H1 (cell line): ENCODE measurements around the gene SULF2. TPM values are rescaled to one million over a fixed set of nuclear protein-coding genes. Genes with fewer than 3 reads are reported as not detected.

Experiments used
- CTBP2 ChIP-seq: IDR thresholded peaks from 2 replicates; pipeline ENCODE4 v1.7.0; 2011; ENCODE audit warnings: borderline replicate concordance, mild to moderate bottlenecking, moderate library complexity, mixed read lengths, low read length; ENCODE audit not compliant: insufficient read depth, insufficient read length
- EZH2 ChIP-seq: fragments of 200-600 bp; sonication (generic); IDR thresholded peaks from 2 replicates; pipeline ENCODE4 v1.7.1; 2012; ENCODE audit warnings: low read depth, mild to moderate bottlenecking, moderate library complexity, low read length, inconsistent platforms; ENCODE audit not compliant: severe bottlenecking
- USF2 ChIP-seq: IDR thresholded peaks from 2 replicates; pipeline ENCODE4 v1.6.1; 2011; ENCODE audit warnings: low read length, improper control_type of control experiment
- polyA plus RNA-seq, 7 experiments: library from polyadenylated mRNA; depleted of rRNA in 3 of 7; stranded (reverse) in 5 of 7; unstranded in 2 of 7; fragments of >200 nt in 5 of 7; fragments of 200-250 nt in 2 of 7; gene quantifications; 1 replicate in 5 of 7; 2 replicates in 1 of 7; 4 replicates in 1 of 7; pipeline versions ENCODE4 v1.2.1 to v1.2.3, GENCODE V29; 2011 to 2013; ENCODE audit warnings: missing spikeins in 2 of 7, mixed read lengths in 2 of 7
- total RNA-seq: library from RNA; stranded (reverse); fragmentation: NEBNext Ultra II Directional; extraction: Animal tissue kit (Norgen Biotek cat#: 25700); gene quantifications from 2 replicates; pipeline ENCODE4 v1.2.1, GENCODE V29; 2021

The SULF2 gene
- total and polyA plus RNA-seq, 2 of the 8 experiments (the other 6 are each of a cell fraction or from before 2014, with no cell fraction given) = 15.7 to 28.2 TPM

GRCh38 chr20:47720636-47721427, 64.4 kb downstream of the SULF2 start (continued):
- TF ChIP-seq USF2 = no peak
- no peak for TF ChIP-seq CTBP2
- no peak for TF ChIP-seq EZH2
